Measurements from ENCODE around the gene AKT3.

DNA sequence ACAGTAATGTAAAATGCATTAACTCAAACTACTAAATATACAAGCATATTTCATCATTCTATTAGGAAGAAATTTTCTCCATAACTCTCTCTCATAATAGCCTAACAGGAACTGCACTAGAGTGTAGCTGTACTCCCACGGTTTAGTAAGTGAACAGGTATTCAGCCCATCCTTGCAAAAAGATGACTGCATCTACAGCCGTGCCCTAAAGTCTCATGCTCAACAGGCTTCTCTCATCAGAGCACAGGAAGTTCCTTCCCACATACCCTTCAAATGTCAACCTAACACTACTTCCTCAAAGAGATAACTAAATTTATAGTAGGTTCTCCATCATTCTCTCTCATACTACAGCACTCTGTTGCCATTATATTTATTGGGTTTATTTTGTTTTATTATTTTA, 251.6 kb downstream of the AKT3 start:
- no peak for TF ChIP-seq CTCF (conservative IDR thresholded peaks at IDR 0.05; ENCODE audit: low read depth, low read length)
- TF ChIP-seq EZH2 (IDR thresholded peaks at IDR 0.05; ENCODE audit: low read length, unreplicated experiment) = no peak
- no peak for TF ChIP-seq EZH2phosphoT487 (IDR thresholded peaks at IDR 0.05; ENCODE audit: borderline replicate concordance, low read length)
